Pancreas (tissue), 10 donors: ENCODE measurements around the gene GSE1. TPM values are rescaled to one million over a fixed set of nuclear protein-coding genes. Genes with fewer than 3 reads are reported as not detected.

Experiments used
- ATAC-seq, 4 donors: fragments of 200-7000 bp; cut with Tn5 transposase; one replicate each; pipeline versions ENCODE4 v1.8.0 to v1.9.1; 2020; ENCODE audit warnings: mild to moderate bottlenecking in 4 of 4, moderate library complexity in 4 of 4
- DNase-seq, 6 donors: peaks; one replicate each; pipeline ENCODE4 v3.0.0-alpha.2; 2020
- FAIRE-seq: peaks from 2 replicates; lab custom pipeline; 2012; peaks lifted over from hg19 to GRCh38; lab: Jason Lieb, UNC
- H3K27ac ChIP-seq, 4 donors: fragments of 200-600 bp; sonication (generic); 1 replicate in 3 of 4; 2 replicates in 1 of 4; pipeline versions ENCODE4 v1.5.0 to v1.8.0; 2020
- H3K27me3 ChIP-seq, 4 donors: fragments of 200-600 bp; one replicate each; pipeline ENCODE4 v1.8.0; 2021
- H3K36me3 ChIP-seq, 3 donors: fragments of 200-600 bp; sonication (generic) in 1 of 3; one replicate each; pipeline versions ENCODE4 v1.5.0 to v1.8.0; 2020 to 2021
- H3K4me1 ChIP-seq, 3 donors: fragments of 200-600 bp; one replicate each; pipeline ENCODE4 v1.8.0; 2021
- H3K4me3 ChIP-seq, 4 donors: fragments of 200-600 bp; sonication (generic) in 2 of 4; one replicate each; pipeline versions ENCODE4 v1.5.0 to v1.8.0; 2020 to 2021
- H3K9me3 ChIP-seq, 4 donors: fragments of 200-600 bp; one replicate each; pipeline ENCODE4 v1.8.0; 2021
- CTCF ChIP-seq, 4 donors: fragments of 200-600 bp; sonication (generic) in 3 of 4; IDR thresholded peaks; one replicate each; pipeline versions ENCODE4 v1.5.0 to v1.8.0; 2021; ENCODE audit warnings: antibody characterized with exemption in 4 of 4
- WGBS, 2 donors: extraction: QIAGEN DNeasy Blood & Tissue Kit; methylation state at CpG; one replicate each; pipeline ENCODE4 v1.1.7; 2013; 5-methylcytosine and 5-hydroxymethylcytosine counted together
- intact Hi-C, 3 donors: fragments of 100-400 bp; cut with DNase I; formaldehyde crosslinking; loops; one replicate each; pipeline versions ENCODE4 v1.11.1 to v1.14.2; 2022
- polyA plus RNA-seq, 2 donors: library from polyadenylated mRNA; stranded (reverse); fragments of 200-250 nt; gene quantifications; one replicate each; pipeline ENCODE4 v1.2.3, GENCODE V29; 2013
- total RNA-seq, 6 donors: library from RNA; stranded (reverse); fragmentation: NEBNext Ultra II Directional in 4 of 6; extraction: Animal tissue kit (Norgen Biotek cat#: 25700) in 4 of 6; gene quantifications; one replicate each; pipeline versions ENCODE4 v1.2.1 to v1.2.4, GENCODE V29; 2021 to 2023
- donor health status: healthy with polysubstance abuse.
- donor health status: DM: no; HTN: no; CAD: no; lungs with moderate emphysema.
- donor health status: DM: no; HTN: no; CAD: no.
- donor health status: control.
- donor health status: control.
- donor health status: Bipolar disorder and iron deficiency.
- donor health status: DM: yes; HTN: yes; CAD: no.
- donor health status: DM: no; HTN: no; CAD: no.
- donor health status: DM: no; HTN: no; CAD: no.
- donor health status: DM: yes; HTN: yes; CAD: no.

The GSE1 gene
- total and polyA plus RNA-seq, 8 donors: 32.0 to 61.5 (median 41.9) TPM

DNA sequence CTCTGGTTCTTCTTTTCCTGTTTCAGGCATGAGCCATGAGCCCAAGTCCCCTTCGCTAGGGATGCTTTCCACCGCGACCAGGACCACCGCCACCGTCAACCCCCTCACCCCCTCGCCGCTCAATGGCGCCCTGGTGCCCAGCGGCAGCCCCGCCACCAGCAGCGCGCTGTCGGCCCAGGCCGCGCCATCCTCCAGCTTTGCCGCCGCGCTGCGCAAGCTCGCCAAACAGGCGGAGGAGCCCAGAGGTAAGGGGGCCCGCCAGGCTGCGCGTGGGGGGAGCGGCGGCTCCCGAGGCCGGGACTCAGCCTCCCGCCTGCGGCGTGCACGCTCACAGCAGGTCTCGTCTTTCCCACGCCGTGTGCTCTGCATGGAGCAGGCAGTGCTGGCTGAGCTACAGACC is 20.8 kb downstream of the GSE1 start:
- no peak for ATAC-seq

DNA sequence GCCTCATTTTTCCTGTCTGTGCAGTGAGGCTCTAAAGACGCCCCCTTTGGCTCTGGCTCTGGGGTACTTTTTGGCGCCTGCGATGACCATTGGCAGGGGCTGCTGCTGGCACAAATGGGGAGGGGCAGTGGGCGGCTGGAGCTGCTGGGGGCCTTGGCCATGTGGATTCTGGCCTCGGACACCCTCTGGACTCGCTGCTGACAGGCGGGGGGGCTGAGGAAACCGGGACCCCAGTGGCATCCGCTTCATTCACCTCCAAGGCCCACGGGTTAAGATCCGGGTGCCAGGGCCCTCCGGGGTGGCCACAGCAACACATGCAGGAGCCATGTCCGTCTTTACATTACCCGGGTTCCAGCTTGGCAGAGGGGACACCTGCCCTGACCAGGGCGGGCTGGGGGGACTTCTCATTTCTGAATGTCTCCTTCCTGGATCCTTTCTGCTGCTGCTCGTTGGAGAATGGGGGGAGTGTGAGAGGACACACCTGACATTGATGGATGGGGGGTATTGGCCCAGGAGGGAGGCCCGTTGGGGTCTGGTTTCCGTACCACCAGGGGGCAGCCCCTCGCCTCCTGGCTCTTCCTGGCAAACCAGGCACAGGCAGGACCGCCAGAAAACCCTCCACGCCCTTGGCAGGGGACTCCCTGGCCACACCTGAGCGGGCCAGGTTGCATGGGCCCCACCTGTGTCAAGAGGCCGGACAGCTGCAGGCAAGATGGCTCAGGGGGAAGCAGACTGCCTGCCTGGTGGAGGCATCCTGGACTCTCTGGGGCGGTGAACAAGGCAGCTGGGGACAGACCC is 21.8 kb downstream of the GSE1 start:
- peaks cover 35 to 63% (median 58%) of the 10 kb centered on the region in 3 donors for H3K4me1 ChIP-seq
- H3K9me3 ChIP-seq: no peaks in the 10 kb centered on the region
- H3K27me3 ChIP-seq: no peaks in the 10 kb centered on the region
- WGBS, 2 donors: 52 to 58% methylated on average over 23 to 24 of the region's 24 CpGs
- ATAC-seq (no peak), FAIRE-seq (no peak), DNase-seq (peak in 1 of 6 donors; percentile 51)
- H3K27ac ChIP-seq: peak overlapping the region; percentile 28 to 68 (median 39)
- no peak for TF ChIP-seq CTCF (IDR thresholded peaks at IDR 0.05)
- no peak overlapping the region for H3K4me3 ChIP-seq
- H3K36me3 ChIP-seq: no peaks in the 10 kb centered on the region
- intact Hi-C loops: no loop called here

More for the DNA sequence above, 20.8 kb downstream of the GSE1 start:
- WGBS, 2 donors: 81 to 82% methylated on average over 33 to 35 of the region's 35 CpGs
- H3K4me3 ChIP-seq: no peak overlapping the region
- FAIRE-seq (no peak), DNase-seq (no peak)
- H3K27ac ChIP-seq: peak overlapping the region in 1 of 4 donors; percentile 28
- H3K27me3 ChIP-seq: no peaks in the 10 kb centered on the region
- H3K4me1 ChIP-seq: peaks cover 26 to 54% (median 50%) of the 10 kb centered on the region in 3 donors
- no peaks in the 10 kb centered on the region for H3K36me3 ChIP-seq
- intact Hi-C loops: no loop called here
- H3K9me3 ChIP-seq: no peaks in the 10 kb centered on the region
- TF ChIP-seq CTCF (IDR thresholded peaks at IDR 0.05): no peak

GRCh38 chr16:85635545-85636140 is 22.5 kb downstream of the GSE1 start:
- FAIRE-seq (no peak), DNase-seq (peak in 4 of 6 donors; percentile 74 to 87 (median 80)), ATAC-seq (peak; percentile 33 to 62 (median 52))
- intact Hi-C loops: no loop called here
- no peaks in the 10 kb centered on the region for H3K36me3 ChIP-seq
- no peaks in the 10 kb centered on the region for H3K27me3 ChIP-seq
- WGBS, 2 donors: 34 to 37% methylated on average over 25 to 26 of the region's 26 CpGs
- H3K9me3 ChIP-seq: no peaks in the 10 kb centered on the region
- peak overlapping the region; percentile 36 to 68 (median 40) for H3K27ac ChIP-seq
- H3K4me1 ChIP-seq: peaks cover 35 to 67% (median 57%) of the 10 kb centered on the region in 3 donors
- no peak for TF ChIP-seq CTCF (IDR thresholded peaks at IDR 0.05)
- no peak overlapping the region for H3K4me3 ChIP-seq

GRCh38 chr16:85636234-85636812 is 23.2 kb downstream of the GSE1 start:
- Histone ChIP-seq H3K27me3 (no peaks in the 10 kb centered on the region), H3K27ac (peak overlapping the region in 2 of 4 donors; percentile 39 to 68), H3K9me3 (no peaks in the 10 kb centered on the region), H3K4me1 (peaks cover 38 to 68% (median 55%) of the 10 kb centered on the region in 3 donors), H3K4me3 (no peak overlapping the region), H3K36me3 (no peaks in the 10 kb centered on the region)
- intact Hi-C loops: no loop called here
- 63% methylated on average over 22 to 27 of the region's 27 CpGs for WGBS, 2 donors
- no peak for ATAC-seq
- DNase-seq: no peak
- FAIRE-seq: no peak
- no peak for TF ChIP-seq CTCF (IDR thresholded peaks at IDR 0.05)
